ENCODE results near the gene LRATD1. TPM values are rescaled to one million over a fixed set of nuclear protein-coding genes. Genes with fewer than 3 reads are reported as not detected.
"Not testable (repeated sequence)": the region's sequence is repeated elsewhere in the genome, so short reads cannot be mapped to it uniquely, and the experiment has no call there.

The LRATD1 gene
- total RNA-seq, 2 donors from 2014 or later = 4.1 to 6.6 TPM

GRCh38 chr2:14621906-14622549 is 10.5 kb upstream of the LRATD1 start:
- Histone ChIP-seq H3K4me1 (ENCODE audit: control insufficient read depth in 1 of 2, low read depth in 2 of 2) (no peaks in the 10 kb centered on the region), H3K36me3 (no peaks in the 10 kb centered on the region), H3K27me3 (replicated peaks; ENCODE audit: insufficient read depth) (no peaks in the 10 kb centered on the region), H3K4me3 (no peak overlapping the region), H3K9me3 (no peaks in the 10 kb centered on the region), H3K27ac (no peak overlapping the region)
- DNase-seq (ENCODE audit: low spot score) (no peak), ATAC-seq (ENCODE audit: insufficient number of reproducible peaks, low FRiP score, low read depth) (no peak)
- TF ChIP-seq CTCF (IDR thresholded peaks at IDR 0.05) = no peak

- not testable (repeated sequence) for H3K27me3 ChIP-seq (replicated peaks; ENCODE audit: insufficient read depth); H3K4me1 ChIP-seq (ENCODE audit: control insufficient read depth in 1 of 2, low read depth in 2 of 2); DNase-seq (ENCODE audit: low spot score); H3K36me3 ChIP-seq; ATAC-seq (ENCODE audit: insufficient number of reproducible peaks, low FRiP score, low read depth); H3K9me3 ChIP-seq; H3K4me3 ChIP-seq; H3K27ac ChIP-seq
Measured at GRCh38 chr2:14622550-14622939, 10.0 kb upstream of the LRATD1 start.

- H3K27ac ChIP-seq = no peak overlapping the region
- no peaks in the 10 kb centered on the region for H3K36me3 ChIP-seq
- no peak overlapping the region for H3K4me3 ChIP-seq
- no peaks in the 10 kb centered on the region for H3K4me1 ChIP-seq (ENCODE audit: control insufficient read depth in 1 of 2, low read depth in 2 of 2)
- no peaks in the 10 kb centered on the region for H3K9me3 ChIP-seq
- DNase-seq (ENCODE audit: low spot score) (no peak), ATAC-seq (ENCODE audit: insufficient number of reproducible peaks, low FRiP score, low read depth) (no peak)
- TF ChIP-seq CTCF (IDR thresholded peaks at IDR 0.05) = no peak
- no peaks in the 10 kb centered on the region for H3K27me3 ChIP-seq (replicated peaks; ENCODE audit: insufficient read depth)
Measured at GRCh38 chr2:14623237-14623636, 9.3 kb upstream of the LRATD1 start.

- Histone ChIP-seq H3K9me3 (no peaks in the 10 kb centered on the region), H3K4me1 (ENCODE audit: control insufficient read depth in 1 of 2, low read depth in 2 of 2) (no peaks in the 10 kb centered on the region), H3K36me3 (no peaks in the 10 kb centered on the region), H3K27me3 (replicated peaks; ENCODE audit: insufficient read depth) (no peaks in the 10 kb centered on the region), H3K27ac (no peak overlapping the region), H3K4me3 (no peak overlapping the region)
- no peak for TF ChIP-seq CTCF (IDR thresholded peaks at IDR 0.05)
- DNase-seq (ENCODE audit: low spot score) = no peak
- ATAC-seq (ENCODE audit: insufficient number of reproducible peaks, low FRiP score, low read depth) = no peak
Measured at GRCh38 chr2:14626873-14627272, 5.6 kb upstream of the LRATD1 start.

GRCh38 chr2:14628901-14629300 is 3.6 kb upstream of the LRATD1 start:
- no peak for TF ChIP-seq CTCF (IDR thresholded peaks at IDR 0.05)
- ATAC-seq (ENCODE audit: insufficient number of reproducible peaks, low FRiP score, low read depth) (no peak), DNase-seq (ENCODE audit: low spot score) (no peak)
- Histone ChIP-seq H3K4me3 (no peak overlapping the region), H3K9me3 (no peaks in the 10 kb centered on the region), H3K4me1 (ENCODE audit: control insufficient read depth in 1 of 2, low read depth in 2 of 2) (peaks cover 0 to 14% of the 10 kb centered on the region in 2 donors), H3K27me3 (replicated peaks; ENCODE audit: insufficient read depth) (no peaks in the 10 kb centered on the region), H3K27ac (no peak overlapping the region), H3K36me3 (no peaks in the 10 kb centered on the region)
